COLO829 (cell line): Measurements from ENCODE around the gene SH3BP4.

Source experiments
- DNase-seq: peaks from one replicate; pipeline ENCODE4 v3.0.0; 2012; ENCODE audit warnings: low spot score

The SH3BP4 gene

GRCh38 chr2:235041918-235042575 is 90.2 kb downstream of the SH3BP4 start:
- no peak for DNase-seq

DNA sequence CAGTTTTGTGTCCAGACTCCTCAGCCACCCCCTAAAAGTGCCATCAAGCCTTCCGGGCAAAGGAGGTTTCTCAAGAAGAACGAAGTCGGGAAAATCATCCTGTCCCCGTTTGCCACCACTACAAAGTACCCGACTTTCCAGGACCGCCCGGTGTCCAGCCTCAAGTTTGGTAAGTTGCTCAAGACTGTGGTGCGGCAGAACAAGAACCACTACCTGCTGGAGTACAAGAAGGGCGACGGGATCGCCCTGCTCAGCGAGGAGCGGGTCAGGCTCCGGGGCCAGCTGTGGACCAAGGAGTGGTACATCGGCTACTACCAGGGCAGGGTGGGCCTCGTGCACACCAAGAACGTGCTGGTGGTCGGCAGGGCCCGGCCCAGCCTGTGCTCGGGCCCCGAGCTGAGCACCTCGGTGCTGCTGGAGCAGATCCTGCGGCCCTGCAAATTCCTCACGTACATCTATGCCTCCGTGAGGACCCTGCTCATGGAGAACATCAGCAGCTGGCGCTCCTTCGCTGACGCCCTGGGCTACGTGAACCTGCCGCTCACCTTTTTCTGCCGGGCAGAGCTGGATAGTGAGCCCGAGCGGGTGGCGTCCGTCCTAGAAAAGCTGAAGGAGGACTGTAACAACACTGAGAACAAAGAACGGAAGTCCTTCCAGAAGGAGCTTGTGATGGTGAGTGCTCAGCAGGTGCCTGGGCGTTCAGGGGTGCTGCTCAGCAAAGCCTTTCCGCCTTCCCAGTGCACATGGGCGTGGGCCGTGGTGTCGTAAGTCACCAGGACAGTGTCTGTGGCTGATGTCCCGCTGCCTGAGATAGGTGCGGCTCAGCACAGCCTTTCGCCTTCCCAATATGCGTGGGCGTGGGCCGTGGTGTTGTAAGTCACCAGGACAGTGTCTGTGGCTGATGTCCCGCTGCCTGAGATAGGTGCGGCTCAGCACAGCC is 91.0 kb downstream of the SH3BP4 start:
- no peak for DNase-seq

- no peak for DNase-seq
Observed at GRCh38 chr2:235043762-235044500, 92.1 kb downstream of the SH3BP4 start.

DNA sequence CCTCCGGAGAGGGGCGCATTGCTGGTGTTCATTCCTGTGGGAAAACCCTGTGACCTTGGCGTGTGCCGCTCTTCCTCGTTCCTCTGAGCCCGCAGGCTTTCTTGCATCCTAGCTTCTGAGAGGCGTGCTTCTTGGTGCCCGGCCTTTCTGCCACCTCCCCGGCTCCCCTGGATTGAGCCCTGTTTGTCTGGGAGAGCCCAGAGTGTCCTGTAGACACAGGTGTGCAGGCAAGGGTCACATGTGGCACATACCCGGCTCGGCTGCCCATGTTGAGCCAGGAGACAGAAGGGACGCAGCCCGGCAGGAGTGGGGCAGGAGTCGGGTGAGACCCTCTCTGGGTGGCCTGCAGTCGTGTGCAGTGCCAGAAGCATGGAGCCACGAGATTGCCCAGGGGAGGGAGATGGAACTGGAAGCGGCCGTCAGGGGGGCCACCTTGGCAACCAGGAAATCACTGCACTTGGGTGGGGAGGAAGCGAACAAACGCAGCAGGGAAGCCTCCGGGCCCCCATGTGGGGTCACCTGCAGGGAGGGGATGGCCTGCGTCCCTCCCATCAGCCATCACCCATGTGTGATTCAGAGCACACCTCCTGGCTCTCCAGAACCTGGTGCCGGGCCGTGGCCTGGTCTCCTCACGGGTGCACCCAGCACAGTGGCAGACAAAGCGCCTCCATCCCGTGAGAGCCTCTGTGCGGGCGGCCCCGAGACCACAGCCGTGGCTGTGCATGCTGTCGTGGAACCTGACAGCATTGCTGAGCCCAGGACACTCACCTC is 92.9 kb downstream of the SH3BP4 start:
- no peak for DNase-seq

DNA sequence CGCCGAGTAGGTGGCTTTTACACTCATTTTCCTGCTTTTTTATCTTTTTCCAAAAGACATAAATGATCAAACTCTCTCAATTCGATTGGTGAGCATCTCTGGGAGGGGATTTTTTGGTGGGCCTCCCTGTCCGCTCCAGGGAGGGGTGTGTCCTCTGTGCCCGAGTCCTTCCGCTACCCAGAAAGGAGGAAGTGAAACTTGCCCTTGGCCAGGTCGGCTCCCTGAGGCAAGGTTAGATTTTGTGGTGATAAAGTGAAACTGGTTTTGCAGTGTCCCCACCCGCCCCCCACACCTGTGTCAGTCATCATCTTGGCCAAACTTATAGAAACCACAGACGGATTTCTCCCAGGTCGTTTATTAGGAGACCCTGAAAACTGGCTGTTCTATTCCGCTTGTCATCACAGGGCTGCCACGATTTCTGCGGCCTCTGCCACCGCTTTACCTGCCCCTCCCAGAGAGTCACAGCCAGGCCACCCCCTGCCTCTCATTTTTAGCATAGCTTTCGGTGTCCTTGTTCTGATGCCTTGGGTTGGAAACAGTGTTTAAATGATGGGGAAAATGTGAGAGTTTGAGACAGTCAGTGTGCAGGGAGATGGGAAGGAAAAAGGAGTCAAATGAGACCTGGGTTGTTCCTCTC is 93.6 kb downstream of the SH3BP4 start:
- DNase-seq = no peak

DNA sequence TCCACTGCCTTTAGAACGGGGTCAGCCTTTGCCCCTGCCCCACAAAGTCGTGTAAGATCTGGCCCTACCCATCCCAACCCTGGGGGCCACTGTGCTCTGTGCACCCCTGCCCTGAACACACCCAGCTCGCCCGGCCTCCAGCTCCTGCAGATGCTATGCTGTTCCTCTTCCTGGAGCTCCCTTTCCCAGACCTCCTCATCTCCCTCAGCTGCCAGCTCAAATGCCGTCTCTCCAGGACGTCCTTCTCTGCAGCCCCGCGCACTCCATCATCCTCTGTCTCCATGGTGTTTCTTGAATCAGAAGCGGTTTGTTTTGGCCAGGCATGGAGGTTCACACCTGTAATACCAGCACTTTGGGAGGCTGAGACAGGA is 94.1 kb downstream of the SH3BP4 start:
- no peak for DNase-seq

DNA sequence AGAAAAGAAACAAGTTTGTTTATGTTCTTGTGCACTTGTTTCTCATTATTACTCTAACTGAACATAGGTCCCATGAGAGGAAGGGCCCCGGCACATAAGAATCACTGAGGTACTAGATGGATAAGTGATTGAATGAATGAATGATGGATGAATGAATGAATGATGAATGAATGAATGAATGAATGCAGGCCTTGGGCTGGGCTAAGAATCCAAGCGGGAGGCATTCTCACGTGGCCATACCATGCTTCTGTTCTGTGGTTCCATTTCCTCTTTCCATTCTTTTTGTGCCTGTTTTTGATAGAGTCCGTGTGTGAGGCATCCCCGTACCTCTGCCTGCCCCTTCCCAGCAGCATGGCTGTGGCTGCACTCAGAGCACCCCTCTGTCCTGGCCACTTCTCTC is 94.8 kb downstream of the SH3BP4 start:
- DNase-seq = no peak

DNA sequence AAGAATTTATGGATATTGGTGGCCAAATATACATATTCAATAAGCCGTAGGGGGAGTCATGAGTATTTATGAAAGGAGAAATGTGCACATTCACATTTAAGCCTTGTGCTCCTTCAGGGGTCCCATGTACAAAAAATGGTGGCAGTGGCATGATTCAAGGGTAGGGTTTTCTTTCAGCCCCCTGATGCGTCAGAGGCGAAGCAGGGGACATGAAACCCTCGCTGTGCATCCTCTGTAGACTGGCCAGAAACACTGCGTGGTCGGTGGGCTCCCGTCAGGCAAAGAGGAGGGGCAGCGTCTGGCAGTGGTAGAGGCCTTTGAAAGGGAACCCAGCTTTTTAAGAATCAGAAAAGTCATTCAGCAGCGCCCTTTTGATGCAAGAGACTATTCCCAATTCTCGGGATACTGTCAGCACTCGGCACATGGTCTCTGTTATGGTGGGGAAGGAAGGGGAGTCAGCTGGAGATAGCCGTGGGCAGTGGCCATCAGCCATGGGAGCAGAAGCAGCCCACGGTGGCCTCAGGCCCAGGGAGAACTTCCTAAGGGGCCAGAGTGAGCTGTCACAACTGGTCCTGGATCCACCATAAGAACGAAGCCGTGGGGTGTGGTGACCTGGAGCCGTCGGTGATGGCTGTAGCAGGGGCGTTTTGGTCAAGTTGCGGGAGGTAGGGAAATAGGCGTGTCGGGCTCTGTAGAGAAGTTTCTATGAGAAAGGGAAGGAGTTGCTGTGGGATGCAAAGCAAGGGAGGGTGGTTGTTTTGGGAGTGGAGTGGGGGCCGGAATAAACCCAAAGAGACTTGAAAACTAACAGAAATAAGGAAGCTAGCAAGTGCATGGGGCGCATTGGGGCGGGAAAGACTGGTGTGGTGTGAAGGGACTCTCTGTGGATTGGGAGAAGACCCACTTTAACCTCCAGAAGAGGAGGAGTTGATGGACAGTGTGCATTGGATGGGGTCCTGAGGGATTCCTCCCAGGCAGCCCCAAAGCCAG is 95.6 kb downstream of the SH3BP4 start:
- DNase-seq = no peak

GRCh38 chr2:235048549-235048948 is 96.7 kb downstream of the SH3BP4 start:
- DNase-seq = no peak

- DNase-seq = no peak
Observed at GRCh38 chr2:235049069-235049468, 97.3 kb downstream of the SH3BP4 start.

GRCh38 chr2:235049719-235050118 is 97.9 kb downstream of the SH3BP4 start:
- no peak for DNase-seq

DNA sequence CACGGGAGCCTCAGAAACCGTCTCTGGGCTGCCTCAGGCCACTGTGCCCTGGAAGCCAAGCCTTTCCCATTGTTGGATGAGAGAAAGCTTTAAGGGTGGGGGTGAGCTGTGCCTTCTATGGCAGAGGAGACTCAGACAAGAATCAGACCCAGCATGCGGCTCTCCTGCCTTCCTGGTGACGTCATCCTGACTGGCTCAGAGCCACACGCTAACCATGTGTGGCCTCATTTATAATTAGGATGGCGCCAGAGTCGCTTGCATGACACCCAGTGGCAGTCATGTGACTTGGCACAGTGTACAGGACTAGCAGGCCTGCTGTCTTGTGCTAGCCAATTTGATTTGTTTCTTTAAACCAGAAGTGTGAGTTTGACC is 99.1 kb downstream of the SH3BP4 start:
- peak; percentile 77 for DNase-seq

- DNase-seq = no peak
Observed at GRCh38 chr2:235051436-235052260, 99.8 kb downstream of the SH3BP4 start.

- DNase-seq = peak; percentile 13
Observed at GRCh38 chr2:235052514-235053354, 100.9 kb downstream of the SH3BP4 start.

DNA sequence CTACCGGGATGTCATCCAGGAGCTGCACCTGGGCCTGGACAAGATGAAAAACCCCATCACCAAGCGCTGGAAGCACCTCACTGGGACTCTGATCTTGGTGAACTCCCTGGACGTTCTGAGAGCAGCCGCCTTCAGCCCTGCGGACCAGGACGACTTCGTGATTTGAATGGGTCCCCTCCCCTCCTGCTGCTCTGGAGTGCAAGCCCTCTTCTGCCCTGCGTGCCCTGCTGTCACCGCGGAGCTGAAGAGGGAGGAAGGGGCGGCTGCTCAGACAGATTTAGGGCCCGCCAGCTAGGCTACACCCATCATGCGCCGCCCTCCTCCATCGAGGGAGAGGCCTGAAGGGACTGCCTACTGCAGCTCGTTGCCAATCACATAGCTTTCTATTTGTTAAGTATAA is 101.8 kb downstream of the SH3BP4 start:
- DNase-seq = no peak

DNA sequence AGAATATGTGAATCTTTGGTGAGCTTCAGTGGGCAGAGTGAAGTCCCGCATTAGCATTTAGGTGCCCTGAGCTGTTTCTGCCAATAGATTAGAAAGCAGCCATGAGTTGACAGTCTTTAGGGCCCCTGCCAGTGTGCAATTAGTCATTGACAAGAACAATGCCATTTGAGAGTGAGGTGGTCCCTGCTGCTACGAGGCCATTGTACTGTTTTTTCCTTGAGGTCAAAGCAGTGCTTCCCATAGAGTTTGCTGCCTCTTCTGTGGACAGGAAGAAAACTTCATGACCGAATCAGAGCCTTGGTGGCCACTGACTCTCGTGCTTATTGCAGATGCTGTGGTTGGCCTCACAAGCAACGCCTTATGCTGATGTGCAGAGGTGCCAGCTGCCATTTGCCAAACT is 102.7 kb downstream of the SH3BP4 start:
- no peak for DNase-seq

DNA sequence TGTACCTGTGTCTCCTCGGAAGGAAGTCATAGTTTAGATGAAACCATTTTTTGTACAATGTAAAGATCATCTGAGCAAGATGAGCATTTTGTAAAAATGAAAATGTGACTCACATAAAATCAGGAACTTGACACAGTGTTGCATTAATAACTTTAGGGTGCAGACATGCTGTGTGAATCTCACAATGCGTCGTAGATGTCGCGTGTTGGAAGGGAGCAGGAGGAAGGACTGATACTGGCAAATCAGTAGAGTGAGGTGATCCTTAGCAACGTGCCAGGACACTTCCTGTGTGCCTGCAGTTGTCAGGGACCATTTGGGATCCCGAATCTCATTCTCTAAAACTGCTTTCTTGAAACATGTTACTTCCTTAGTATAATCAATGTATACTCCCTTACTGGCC is 103.1 kb downstream of the SH3BP4 start:
- DNase-seq = no peak

DNA sequence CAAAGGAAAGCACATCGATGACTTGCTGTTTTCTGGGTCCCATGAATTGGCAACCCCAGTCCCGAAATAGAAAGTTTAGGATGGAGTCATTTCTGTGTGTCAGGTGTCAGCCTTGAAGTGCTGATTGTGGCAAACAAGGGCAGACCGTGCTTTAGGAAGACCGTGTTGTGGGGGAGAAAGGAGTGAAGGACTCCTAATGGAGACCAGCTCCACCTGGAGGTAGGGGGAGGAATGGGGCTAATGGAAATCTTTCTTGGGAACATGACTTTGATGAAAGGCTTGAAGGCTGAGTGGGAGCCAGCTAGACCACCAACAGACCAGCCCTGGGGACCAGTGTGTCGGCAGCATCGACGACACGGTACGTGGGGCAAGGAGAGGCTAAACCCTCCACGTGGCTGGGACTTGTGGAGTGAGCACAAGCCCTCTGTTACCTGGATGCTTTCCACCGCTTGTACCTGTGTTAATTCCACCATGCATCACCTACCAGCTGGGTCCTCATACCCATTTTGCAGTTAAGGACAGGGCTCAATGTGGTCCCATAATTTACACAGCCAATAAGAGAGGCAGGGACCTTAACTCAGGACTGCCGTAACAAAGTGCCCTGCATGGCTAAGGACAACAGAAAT is 104.2 kb downstream of the SH3BP4 start:
- peak; percentile 56 for DNase-seq
